Measurements from ENCODE around the gene GPR84. TPM values are rescaled to one million over a fixed set of nuclear protein-coding genes. Genes with fewer than 3 reads are reported as not detected.
"Not testable (repeated sequence)": the region's sequence is repeated elsewhere in the genome, so short reads cannot be mapped to it uniquely, and the experiment has no call there.

Gene GPR84
- total and polyA plus RNA-seq, 2 experiments from 2014 or later: not detected

DNA sequence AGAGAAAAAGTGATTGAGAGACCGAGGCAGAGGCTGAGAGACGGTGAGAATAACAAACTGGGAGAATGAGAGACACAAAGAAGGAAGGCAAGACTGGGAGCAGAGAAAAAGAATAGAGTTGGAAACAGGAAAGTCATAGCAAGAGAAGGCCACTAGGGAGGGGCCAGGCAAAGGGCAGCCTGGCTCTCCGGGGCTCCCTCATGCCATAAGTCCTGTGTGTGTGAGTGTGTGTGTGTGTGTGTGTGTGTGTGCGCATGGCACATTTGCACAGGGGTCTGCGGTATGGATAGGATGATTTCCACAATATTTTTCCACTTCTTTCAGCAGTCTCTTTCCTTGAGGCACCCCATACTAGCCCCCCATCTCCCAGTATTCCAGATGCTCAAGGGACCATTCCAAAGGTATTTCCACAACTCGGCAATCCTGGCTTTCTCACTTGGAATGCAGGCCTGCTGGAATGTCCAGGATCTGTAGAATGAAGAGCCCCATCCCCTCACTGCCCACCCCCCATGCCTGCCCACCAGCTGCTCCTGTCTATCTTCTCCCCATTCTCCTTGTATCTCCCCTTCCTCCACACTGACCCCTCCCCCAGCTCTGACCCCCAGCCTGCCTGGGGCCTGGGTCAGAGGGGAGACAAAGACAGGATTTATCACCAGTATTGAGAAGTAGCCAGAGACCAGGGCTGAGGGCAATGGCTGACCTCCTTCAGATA, 9.0 kb downstream of the GPR84 start (continued):
- TF ChIP-seq, protein P1, sequence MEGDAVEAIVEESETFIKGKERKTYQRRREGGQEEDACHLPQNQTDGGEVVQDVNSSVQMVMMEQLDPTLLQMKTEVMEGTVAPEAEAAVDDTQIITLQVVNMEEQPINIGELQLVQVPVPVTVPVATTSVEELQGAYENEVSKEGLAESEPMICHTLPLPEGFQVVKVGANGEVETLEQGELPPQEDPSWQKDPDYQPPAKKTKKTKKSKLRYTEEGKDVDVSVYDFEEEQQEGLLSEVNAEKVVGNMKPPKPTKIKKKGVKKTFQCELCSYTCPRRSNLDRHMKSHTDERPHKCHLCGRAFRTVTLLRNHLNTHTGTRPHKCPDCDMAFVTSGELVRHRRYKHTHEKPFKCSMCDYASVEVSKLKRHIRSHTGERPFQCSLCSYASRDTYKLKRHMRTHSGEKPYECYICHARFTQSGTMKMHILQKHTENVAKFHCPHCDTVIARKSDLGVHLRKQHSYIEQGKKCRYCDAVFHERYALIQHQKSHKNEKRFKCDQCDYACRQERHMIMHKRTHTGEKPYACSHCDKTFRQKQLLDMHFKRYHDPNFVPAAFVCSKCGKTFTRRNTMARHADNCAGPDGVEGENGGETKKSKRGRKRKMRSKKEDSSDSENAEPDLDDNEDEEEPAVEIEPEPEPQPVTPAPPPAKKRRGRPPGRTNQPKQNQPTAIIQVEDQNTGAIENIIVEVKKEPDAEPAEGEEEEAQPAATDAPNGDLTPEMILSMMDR (conservative IDR thresholded peaks at IDR 0.05; ENCODE audit: low read depth in 2 of 2): peak in 1 of 2 experiments; percentile 18; a peak in 1 of 4 replicates
- no peak for TF ChIP-seq EZH2 (IDR thresholded peaks at IDR 0.05; ENCODE audit: low read depth, unreplicated experiment)

DNA sequence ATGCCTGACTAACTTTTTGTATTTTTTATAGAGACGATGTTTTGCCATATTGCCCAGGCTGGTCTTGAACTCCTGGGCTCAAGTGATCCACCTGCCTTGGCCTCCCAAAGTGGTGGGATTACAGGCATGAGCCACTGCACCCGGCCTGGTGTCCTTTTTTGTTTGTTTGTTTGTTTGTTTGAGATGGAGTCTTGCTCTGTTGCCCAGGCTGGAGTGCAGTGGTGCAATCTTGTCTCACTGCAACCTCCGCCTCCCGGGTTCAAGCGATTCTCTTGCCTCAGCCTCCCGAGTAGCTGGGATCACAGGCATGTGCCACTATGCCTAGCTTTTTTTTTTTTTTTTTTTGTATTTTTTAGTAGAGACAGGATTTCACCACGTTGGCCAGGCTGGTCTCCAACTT, 10.0 kb downstream of the GPR84 start:
- Mint-ChIP-seq H3K36me3 (ENCODE audit: low read depth) (peaks cover 14% of the 10 kb centered on the region), H3K27me3 (ENCODE audit: insufficient read depth, low read depth, poor library complexity) (peaks cover 52% of the 10 kb centered on the region), H3K4me1 (peaks cover 47% of the 10 kb centered on the region)
- Histone ChIP-seq H3K27me3 (ENCODE audit: insufficient read depth) (peaks cover 27% of the 10 kb centered on the region; the same call in 1 of the 2 replicates), H3K4me1 (ENCODE audit: insufficient read depth) (peaks cover 83% of the 10 kb centered on the region), H3K36me3 (ENCODE audit: insufficient read depth) (peaks cover 13% of the 10 kb centered on the region; the same call in 1 of the 2 replicates), H3K4me2 (0 out of 2 replicates have a peak overlapping the region, but pooled peaks have one; percentile 91), H3F3A (replicated peaks; ENCODE audit: low read depth) (peaks cover 31% of the 10 kb centered on the region)
- H3K4me3 ChIP-seq; ATAC-seq; H3K79me2 ChIP-seq (replicated peaks; ENCODE audit: insufficient read depth); H3K4me3 Mint-ChIP-seq; H3K27ac ChIP-seq (ENCODE audit: low read depth); H3K9me3 Mint-ChIP-seq; H4K20me1 ChIP-seq (replicated peaks; ENCODE audit: insufficient read depth); H3K9me2 ChIP-seq (ENCODE audit: insufficient read depth); H3K27ac Mint-ChIP-seq; H2AFZ ChIP-seq; DNase-seq (ENCODE audit: low spot score): not testable (repeated sequence)

DNA sequence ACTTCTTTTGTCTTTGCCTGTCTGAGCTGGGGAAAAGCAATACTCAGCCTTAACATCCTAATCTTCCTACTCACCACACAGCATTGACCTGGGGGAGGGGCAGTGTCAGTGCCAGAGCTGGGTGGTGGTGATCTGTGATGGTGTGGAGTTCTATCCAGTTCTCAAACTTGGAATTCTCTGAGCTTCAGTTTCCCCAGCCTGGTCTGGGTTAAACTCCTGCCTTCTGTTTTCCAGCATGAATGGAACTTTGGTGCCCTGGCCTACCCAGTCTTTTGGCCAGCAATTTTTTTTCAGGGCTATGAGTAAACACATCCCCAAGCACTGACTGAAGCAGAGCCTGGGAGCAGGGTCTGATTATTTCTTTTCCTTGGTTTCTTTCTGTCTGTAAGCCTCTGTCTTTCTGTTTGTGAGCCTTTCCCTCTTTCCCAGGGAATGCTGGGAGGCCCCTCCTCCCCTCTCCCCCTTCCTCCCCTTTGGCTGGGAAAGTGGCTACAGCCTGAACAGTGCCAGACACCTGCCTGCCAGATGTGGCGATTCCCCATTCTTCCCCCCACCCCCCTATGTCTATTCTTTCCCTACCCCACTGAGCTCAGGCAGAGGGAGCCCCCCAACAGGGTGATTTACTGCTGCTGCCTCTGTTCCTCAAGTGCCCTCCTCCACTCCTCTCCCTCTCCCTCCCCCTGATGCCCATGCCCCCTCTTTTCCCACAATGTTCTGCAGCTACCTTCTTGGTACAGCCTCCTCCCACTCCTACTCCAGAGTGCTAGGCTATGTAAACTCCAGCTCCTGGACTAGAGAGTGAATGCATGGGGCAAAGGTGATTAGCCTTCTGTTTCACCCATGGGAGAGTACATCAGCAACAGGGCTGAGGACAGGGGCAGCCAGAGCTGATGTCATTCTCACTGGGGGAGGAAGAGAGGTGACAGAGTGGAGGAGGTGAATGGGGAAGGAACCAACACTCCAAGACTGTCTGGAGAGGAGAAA, 11.1 kb downstream of the GPR84 start:
- no peak overlapping the region for H2AFZ ChIP-seq
- peaks cover 33% of the 10 kb centered on the region; the same call in 1 of the 2 replicates for H3K27me3 ChIP-seq (ENCODE audit: insufficient read depth)
- peak overlapping the region; percentile 61 for H3K4me3 ChIP-seq
- peaks cover 52% of the 10 kb centered on the region for H3K27me3 Mint-ChIP-seq (ENCODE audit: insufficient read depth, low read depth, poor library complexity)
- peak overlapping the region; percentile 91 for H3K4me2 ChIP-seq
- DNase-seq (ENCODE audit: low spot score) (peak; percentile 54), ATAC-seq (peak; percentile 7)
- TF ChIP-seq EZH2 (IDR thresholded peaks at IDR 0.05; ENCODE audit: low read depth, unreplicated experiment): no peak
- peaks cover 51% of the 10 kb centered on the region for H3K4me1 Mint-ChIP-seq
- H4K20me1 ChIP-seq (replicated peaks; ENCODE audit: insufficient read depth): peaks cover 4% of the 10 kb centered on the region; the same call in 1 of the 2 replicates
- H3K4me3 Mint-ChIP-seq: peak overlapping the region; percentile 82
- H3K79me2 ChIP-seq (replicated peaks; ENCODE audit: insufficient read depth): no peaks in the 10 kb centered on the region; the same call in 1 of the 2 replicates
- peaks cover 22% of the 10 kb centered on the region for H3K36me3 Mint-ChIP-seq (ENCODE audit: low read depth)
- H3K9me3 Mint-ChIP-seq: no peaks in the 10 kb centered on the region; the same call in 2 of the 3 replicates
- no peaks in the 10 kb centered on the region for H3K9me2 ChIP-seq (ENCODE audit: insufficient read depth)
- peak overlapping the region; percentile 85; the same call in 1 of the 2 replicates for H3K27ac Mint-ChIP-seq
- peaks cover 34% of the 10 kb centered on the region for H3F3A ChIP-seq (replicated peaks; ENCODE audit: low read depth)
- peak overlapping the region; percentile 87 for H3K27ac ChIP-seq (ENCODE audit: low read depth)
- peaks cover 87% of the 10 kb centered on the region for H3K4me1 ChIP-seq (ENCODE audit: insufficient read depth)
- peaks cover 19% of the 10 kb centered on the region; the same call in 1 of the 2 replicates for H3K36me3 ChIP-seq (ENCODE audit: insufficient read depth)
